IMR-90 (cell line): ENCODE measurements around the gene RTCB. TPM values are rescaled to one million over a fixed set of nuclear protein-coding genes. Genes with fewer than 3 reads are reported as not detected.
"Not testable (repeated sequence)": the region's sequence is repeated elsewhere in the genome, so short reads cannot be mapped to it uniquely, and the experiment has no call there.

Experiments
- ATAC-seq: fragments of 200-7000 bp; cut with Tn5 transposase; 2 replicates; pipeline ENCODE4 v1.9.1; 2020; ENCODE audit warnings: low read depth, mild to moderate bottlenecking, moderate library complexity
- BruUV-seq: library from RNA; stranded (reverse); fragments of 400-500 nt; replicated peaks from 2 replicates; lab custom pipeline; 2021; lab: Mats Ljungman, UMichigan
- CTCF ChIA-PET: fragments of 300-600 bp; formaldehyde crosslinking; extraction: SDS; loops from one replicate; lab custom pipeline; 2021; ENCODE audit warnings: antibody characterized with exemption; lab: Yijun Ruan, JAX
- POLR2A ChIA-PET: fragments of 300-600 bp; sonication (Branson Sonifier 250); formaldehyde crosslinking; loops from one replicate; lab custom pipeline; 2022; ENCODE audit warnings: antibody characterized with exemption; ENCODE audit not compliant: unreplicated experiment; lab: Charles Lee
- DNase-seq: peaks from one replicate; pipeline ENCODE4 v3.0.0; 2013
- H2AFZ ChIP-seq: replicated peaks from 2 replicates; pipeline ENCODE3; 2013; ENCODE audit warnings: low read length, mild to moderate bottlenecking; ENCODE audit not compliant: poor library complexity
- H2AK5ac ChIP-seq: 2 replicates; pipeline ENCODE4 v1.6.1; 2013; ENCODE audit warnings: low read depth, low read length, inconsistent platforms
- H2AK9ac ChIP-seq: replicated peaks from 2 replicates; pipeline ENCODE3; 2013; ENCODE audit warnings: mild to moderate bottlenecking, low read depth, low read length, moderate library complexity; ENCODE audit not compliant: poor library complexity
- H2BK120ac ChIP-seq: 2 replicates; pipeline ENCODE4 v1.6.1; 2013; ENCODE audit warnings: low read depth, low read length, inconsistent platforms
- H2BK15ac ChIP-seq: 3 replicates; pipeline ENCODE4 v1.6.1; 2013; ENCODE audit warnings: low read depth, low read length, inconsistent platforms
- H2BK20ac ChIP-seq: 2 replicates; pipeline ENCODE4 v1.6.1; 2013; ENCODE audit warnings: low read depth, mild to moderate bottlenecking, inconsistent platforms, low read length, moderate library complexity
- H2BK5ac ChIP-seq: 2 replicates; pipeline ENCODE4 v1.6.1; 2013; ENCODE audit warnings: mild to moderate bottlenecking, low read depth, low read length, inconsistent platforms; ENCODE audit not compliant: poor library complexity, severe bottlenecking
- H3K14ac ChIP-seq: replicated peaks from 2 replicates; pipeline ENCODE4 v1.6.1; 2013; ENCODE audit warnings: low read depth, low read length, inconsistent platforms
- H3K18ac ChIP-seq: 2 replicates; pipeline ENCODE4 v1.6.1; 2013; ENCODE audit warnings: low read depth, low read length, control low read depth
- H3K23ac ChIP-seq: 2 replicates; pipeline ENCODE4 v1.6.1; 2013; ENCODE audit warnings: low read depth, low read length, inconsistent platforms
- H3K27ac ChIP-seq: 2 replicates; pipeline ENCODE4 v1.5.1; 2013; ENCODE audit warnings: mild to moderate bottlenecking, control low read depth, low read length; ENCODE audit not compliant: insufficient read depth
- H3K27me3 ChIP-seq: 2 replicates; pipeline ENCODE4 v1.6.1; 2013; ENCODE audit warnings: low read length; ENCODE audit not compliant: control insufficient read depth, insufficient read depth
- H3K36me3 ChIP-seq: 2 replicates; pipeline ENCODE4 v1.6.1; 2013; ENCODE audit warnings: low read length, mixed read lengths; ENCODE audit not compliant: control insufficient read depth, insufficient read depth
- H3K4ac ChIP-seq: 2 replicates; pipeline ENCODE4 v1.6.1; 2013; ENCODE audit warnings: low read depth, low read length, inconsistent platforms
- H3K4me1 ChIP-seq: 2 replicates; pipeline ENCODE4 v1.6.1; 2013; ENCODE audit warnings: low read length, mixed read lengths; ENCODE audit not compliant: control insufficient read depth, insufficient read depth
- H3K4me2 ChIP-seq: 2 replicates; pipeline ENCODE4 v1.6.1; 2013; ENCODE audit warnings: low read depth, mild to moderate bottlenecking, control low read depth, low read length, moderate library complexity
- H3K4me3 ChIP-seq: 2 replicates; pipeline ENCODE4 v1.5.1; 2013; ENCODE audit warnings: low read depth, mild to moderate bottlenecking, control low read depth, low read length, moderate library complexity; ENCODE audit not compliant: insufficient read depth
- H3K56ac ChIP-seq: 2 replicates; pipeline ENCODE4 v1.6.1; 2013; ENCODE audit warnings: low read length, inconsistent platforms; ENCODE audit not compliant: insufficient read depth; ENCODE audit errors: extremely low read depth
- H3K79me1 ChIP-seq, 2 experiments: 2 replicates each; pipeline ENCODE4 v1.6.1; 2013; ENCODE audit warnings: low read length in 2 of 2, inconsistent platforms in 1 of 2, low read depth in 1 of 2
- H3K9ac ChIP-seq: 2 replicates; pipeline ENCODE4 v1.6.1; 2013; ENCODE audit warnings: low read depth, low read length, control low read depth
- H3K9me1 ChIP-seq: 2 replicates; pipeline ENCODE4 v1.6.1; 2013; ENCODE audit warnings: low read length, inconsistent platforms; ENCODE audit not compliant: insufficient read depth
- H3K9me3 ChIP-seq: 2 replicates; pipeline ENCODE4 v1.6.1; 2013; ENCODE audit warnings: low read length; ENCODE audit not compliant: control insufficient read depth, insufficient read depth
- H4K20me1 ChIP-seq: 2 replicates; pipeline ENCODE4 v1.6.1; 2013; ENCODE audit warnings: low read length, inconsistent platforms; ENCODE audit not compliant: insufficient read depth
- H4K5ac ChIP-seq: 2 replicates; pipeline ENCODE4 v1.6.1; 2013; ENCODE audit warnings: mild to moderate bottlenecking, low read depth, low read length, control low read depth
- H4K8ac ChIP-seq, 2 experiments: 2 replicates each; pipeline ENCODE4 v1.6.1; 2013; ENCODE audit warnings: low read depth in 2 of 2, low read length in 2 of 2, control low read depth in 1 of 2, inconsistent platforms in 1 of 2
- H4K91ac ChIP-seq: 2 replicates; pipeline ENCODE4 v1.6.1; 2013; ENCODE audit warnings: low read depth, low read length, inconsistent platforms; ENCODE audit not compliant: insufficient read depth
- WGBS, 2 experiments: methylation state at CpG; one replicate each; pipeline versions ENCODE4 v1.1.5 to v1.1.7; 2013; ENCODE audit warnings: missing lambda C conversion rate in 2 of 2; ENCODE audit not compliant: insufficient read length in 1 of 2; ENCODE audit errors: extremely low coverage in 2 of 2; 5-methylcytosine and 5-hydroxymethylcytosine counted together
- dilution Hi-C: fragments of 300-500 bp; cut with HindIII; formaldehyde crosslinking; loops from one replicate; pipeline ENCODE4 v1.14.3; 2018; ENCODE audit warnings: low sequenced_read_pairs; ENCODE audit not compliant: unreplicated experiment
- in situ Hi-C: fragments of 300-500 bp; cut with MboI; formaldehyde crosslinking; loops from 3 replicates; pipeline ENCODE4 v1.14.3; 2019; ENCODE audit warnings: low sequenced_read_pairs, inconsistent platforms, mixed read lengths
- intact Hi-C: fragments of 100-400 bp; cut with micrococcal nuclease; formaldehyde crosslinking; loops from 2 replicates; pipeline ENCODE4 v1.10.0; 2022
- polyA plus RNA-seq, 3 experiments: library from polyadenylated mRNA; depleted of rRNA; stranded (reverse); fragments of >200 nt; gene quantifications; 2 replicates each; pipeline ENCODE4 v1.2.3, GENCODE V29; 2012; ENCODE audit warnings: low replicate concordance in 1 of 3
- total RNA-seq: library from RNA; depleted of rRNA; stranded (reverse); fragments of >200 nt; gene quantifications from 2 replicates; pipeline ENCODE4 v1.2.3, GENCODE V29; 2012

Gene RTCB
- total and polyA plus RNA-seq, 2 of the 4 experiments (the other 2 are of a cell fraction), result 115 to 213 TPM

GRCh38 chr22:32360096-32360495 is 52.0 kb downstream of the RTCB start:
- H4K8ac ChIP-seq, H4K91ac ChIP-seq, H2AK9ac ChIP-seq, CTCF ChIA-PET, H3K18ac ChIP-seq, H3K79me1 ChIP-seq, in situ Hi-C loops, H3K56ac ChIP-seq, intact Hi-C loops, H2BK5ac ChIP-seq, H3K27ac ChIP-seq, H4K5ac ChIP-seq, H3K4me2 ChIP-seq, H3K9me1 ChIP-seq, H3K27me3 ChIP-seq, H3K4me3 ChIP-seq, H2BK15ac ChIP-seq, H2AFZ ChIP-seq, dilution Hi-C loops, H3K36me3 ChIP-seq, H3K9me3 ChIP-seq, H3K23ac ChIP-seq, H3K9ac ChIP-seq, BruUV-seq, H2BK20ac ChIP-seq, DNase-seq, H3K14ac ChIP-seq, H4K20me1 ChIP-seq, H3K4me1 ChIP-seq, ATAC-seq, H3K4ac ChIP-seq, POLR2A ChIA-PET, H2AK5ac ChIP-seq, H2BK120ac ChIP-seq: not testable (repeated sequence)
- 20% methylated on average over 1 of the region's 11 CpGs; no CpG with 5 or more reads in 1 of the 2 experiments for WGBS, 2 experiments

DNA sequence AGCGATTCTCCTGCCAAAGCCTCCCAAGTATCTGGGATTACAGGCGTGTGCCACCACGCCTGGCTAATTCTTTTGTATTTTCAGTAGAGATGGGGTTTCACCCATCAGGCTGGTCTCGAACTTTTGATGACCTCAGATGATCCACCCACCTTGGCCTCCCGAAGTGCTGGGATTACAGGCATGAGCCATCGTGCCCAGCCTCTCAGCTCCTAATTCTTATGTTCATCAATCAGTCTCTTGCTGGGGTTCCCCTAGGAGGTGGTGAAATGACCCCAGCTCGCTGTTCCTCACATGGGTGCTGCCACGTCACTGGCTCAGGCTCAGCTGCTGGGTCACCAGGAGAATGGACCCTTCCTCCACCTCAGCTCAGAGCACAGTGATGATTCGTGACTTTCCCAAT is 54.5 kb downstream of the RTCB start, which contains the start of gene RFPL3:
Gene RFPL3 (plus strand): TSS at position 301 of the 400 bp plus-strand sequence. CDS start 205 bp downstream, outside the sequence.
- not testable (repeated sequence) for BruUV-seq, H2AK5ac ChIP-seq

More for the DNA sequence above, 54.5 kb downstream of the RTCB start, which contains the start of gene RFPL3:
- H2BK5ac ChIP-seq, H4K91ac ChIP-seq, H3K23ac ChIP-seq, H3K9me3 ChIP-seq, H2BK120ac ChIP-seq, H3K9me1 ChIP-seq, H3K14ac ChIP-seq, H3K4ac ChIP-seq, CTCF ChIA-PET, H4K20me1 ChIP-seq, H4K8ac ChIP-seq, H3K4me1 ChIP-seq, H2BK20ac ChIP-seq, H3K4me3 ChIP-seq, H2AFZ ChIP-seq, H3K27me3 ChIP-seq, POLR2A ChIA-PET, H2BK15ac ChIP-seq, H3K27ac ChIP-seq, H3K9ac ChIP-seq, ATAC-seq, H3K56ac ChIP-seq, H3K79me1 ChIP-seq, H3K4me2 ChIP-seq, H4K5ac ChIP-seq, H2AK9ac ChIP-seq, H3K18ac ChIP-seq, DNase-seq, H3K36me3 ChIP-seq, dilution Hi-C loops, in situ Hi-C loops, intact Hi-C loops: not testable (repeated sequence)
- WGBS, 2 experiments, result 41% methylated on average over 3 of the region's 9 CpGs; no CpG with 5 or more reads in 1 of the 2 experiments
